Stimulated activated CD8-positive, alpha-beta memory T cell treated with anti-CD3 and anti-CD28 coated beads, Interleukin-2, amount 100 ng/mL, for 1 hour (primary cell): Measurements from ENCODE around the gene CFDP1.

Source experiments
- DNase-seq, 2 donors: peaks; one replicate each; pipeline ENCODE4 v3.0.0-alpha.2; 2020; ENCODE audit warnings: low read depth in 2 of 2

CFDP1 gene

GRCh38 chr16:75319513-75320411 is 113.5 kb downstream of the CFDP1 start:
- no peak for DNase-seq

- no peak for DNase-seq
Measured at GRCh38 chr16:75318737-75319136, 114.6 kb downstream of the CFDP1 start.

DNA sequence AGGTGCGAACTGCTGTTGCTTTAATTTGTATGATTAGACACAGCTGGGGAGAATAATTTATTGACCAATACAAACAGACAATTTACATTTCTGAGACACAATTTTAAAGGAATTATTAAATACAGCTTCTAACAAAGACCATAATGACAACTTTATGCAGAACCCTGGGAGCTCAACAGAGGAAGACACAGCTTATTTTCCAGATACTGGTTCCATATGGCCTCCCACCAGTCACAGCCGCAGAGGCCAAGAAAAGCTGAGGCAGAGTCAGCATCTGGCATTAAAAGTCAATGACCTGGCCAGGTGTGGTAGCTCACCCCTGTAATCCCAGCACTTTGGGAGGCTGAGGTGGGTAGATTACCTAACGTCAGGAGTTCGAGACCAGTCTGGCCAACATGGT is 115.8 kb downstream of the CFDP1 start:
- no peak for DNase-seq

DNA sequence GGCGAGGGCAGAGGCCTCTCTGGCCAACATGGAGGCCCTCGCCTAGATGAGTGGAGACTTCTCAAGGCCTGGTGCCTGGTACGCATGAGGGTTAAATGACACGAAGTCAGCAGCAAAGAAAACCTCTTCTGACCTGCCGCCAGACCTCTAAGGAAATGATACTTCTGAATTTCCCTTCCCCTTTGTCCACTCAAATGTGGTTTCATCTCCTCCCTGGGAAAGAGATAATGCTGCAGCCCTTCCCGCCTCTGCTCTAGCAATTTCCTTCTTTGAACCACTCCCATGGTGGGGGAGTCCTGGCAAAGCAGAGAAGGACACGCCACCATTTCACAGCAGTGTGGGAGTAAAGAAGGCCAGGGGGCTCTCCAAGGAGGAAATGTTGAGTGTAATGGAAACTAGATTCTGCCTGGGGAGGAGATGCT is 116.2 kb downstream of the CFDP1 start:
- DNase-seq = no peak

GRCh38 chr16:75315539-75316306 is 117.6 kb downstream of the CFDP1 start:
- no peak for DNase-seq

- DNase-seq = no peak
Measured at GRCh38 chr16:75312875-75313274, 120.4 kb downstream of the CFDP1 start.

DNA sequence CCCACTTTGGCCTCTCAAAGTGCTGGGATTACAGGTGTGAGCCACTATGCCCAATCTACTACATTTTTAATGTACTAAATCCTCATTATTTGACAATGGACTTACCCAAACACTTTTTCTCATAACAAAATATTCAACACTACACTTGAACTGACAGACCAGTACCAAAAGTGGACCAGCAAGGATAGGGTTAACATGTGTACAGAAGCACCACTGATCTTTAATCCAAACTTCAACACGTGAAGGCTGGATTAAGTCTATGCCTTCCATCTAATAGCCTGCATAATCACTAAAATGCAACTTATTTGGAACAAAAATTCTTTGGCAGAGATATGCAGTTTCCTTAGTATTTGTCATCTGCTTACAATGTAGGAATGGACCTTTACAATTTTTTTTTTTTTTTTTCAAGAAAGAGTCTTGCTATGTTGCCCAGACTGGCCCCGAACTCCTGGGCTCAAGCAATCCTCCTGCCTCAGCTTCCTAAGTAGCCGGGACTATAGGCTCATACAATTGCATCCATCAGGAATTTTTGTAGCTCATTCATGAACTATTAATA is 121.8 kb downstream of the CFDP1 start:
- DNase-seq = no peak

DNA sequence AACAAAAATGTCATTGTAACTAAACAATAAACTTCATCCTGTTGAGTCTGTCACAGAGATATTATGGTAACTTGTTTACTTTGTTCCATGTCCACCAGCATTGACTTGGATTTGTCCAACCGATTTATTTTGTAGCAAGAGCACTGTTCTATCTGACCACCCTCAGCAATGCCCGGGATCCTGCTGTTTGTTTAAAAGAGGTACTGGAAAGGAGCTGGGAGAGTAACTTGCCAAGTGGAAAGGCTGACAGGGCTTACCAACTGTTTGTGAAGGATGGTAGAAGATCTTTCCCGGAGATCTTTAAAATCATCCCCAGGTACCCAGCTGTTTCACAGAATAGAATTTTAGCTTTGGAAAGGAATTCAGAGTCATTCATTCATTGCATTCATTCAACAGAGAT is 122.8 kb downstream of the CFDP1 start:
- DNase-seq = no peak

DNA sequence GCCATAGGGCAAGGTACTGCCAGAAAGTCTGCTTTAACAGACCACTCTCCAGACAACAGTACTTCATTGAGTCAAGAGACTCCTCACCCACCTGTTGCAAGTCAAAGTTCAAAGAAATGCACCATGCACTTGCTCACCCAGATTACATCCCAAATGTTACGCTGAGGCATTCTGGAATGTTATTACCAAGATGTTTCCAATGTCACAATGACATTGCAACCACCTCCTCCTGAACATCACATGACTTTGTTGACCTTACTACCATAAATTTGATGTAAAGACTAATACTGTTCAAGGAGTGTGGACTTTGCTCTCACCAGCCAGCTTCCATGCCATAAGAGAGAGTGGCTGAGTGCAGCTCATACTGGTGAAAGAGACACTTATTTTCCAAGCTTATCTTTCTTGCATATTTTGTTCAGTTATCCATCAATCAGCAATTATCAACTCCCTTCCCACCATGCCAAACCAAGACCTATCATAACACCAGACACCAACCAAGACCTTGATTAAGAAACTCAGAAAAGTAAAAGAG is 123.3 kb downstream of the CFDP1 start:
- no peak for DNase-seq

GRCh38 chr16:75309156-75309555 is 124.1 kb downstream of the CFDP1 start:
- DNase-seq = no peak

GRCh38 chr16:75308011-75308410 is 125.3 kb downstream of the CFDP1 start:
- DNase-seq = no peak

- DNase-seq = no peak
Measured at GRCh38 chr16:75307506-75307905, 125.8 kb downstream of the CFDP1 start.

DNA sequence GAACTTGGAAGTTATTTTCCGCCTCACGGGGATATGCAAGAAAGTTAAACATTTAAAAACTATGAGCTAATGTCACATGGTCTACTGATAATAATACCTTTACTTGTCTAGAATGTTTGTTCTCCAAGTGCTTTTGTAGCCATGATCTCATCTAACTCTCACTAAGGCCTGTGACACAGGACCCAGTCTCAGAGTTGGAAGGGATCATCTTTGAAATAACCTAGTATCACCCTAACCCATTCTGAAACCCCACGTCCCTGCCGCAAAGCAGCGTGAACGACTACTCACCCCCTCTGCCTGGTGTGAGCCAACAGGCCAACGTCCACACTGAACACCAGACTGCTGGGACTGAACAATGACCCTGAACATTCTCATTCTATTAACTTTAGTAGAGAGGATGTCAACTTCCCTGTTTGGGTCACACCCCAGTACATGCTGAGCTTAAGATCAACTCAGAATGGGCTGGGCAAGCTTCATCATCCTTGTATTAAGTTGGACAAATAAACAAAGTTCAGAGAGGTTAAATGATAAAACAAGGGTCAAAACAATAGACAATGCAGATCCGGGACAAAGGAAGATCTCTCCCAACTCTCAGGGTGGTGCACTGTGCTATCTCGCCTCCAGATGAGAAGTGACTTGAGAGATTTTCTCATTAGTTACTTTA is 127.1 kb downstream of the CFDP1 start:
- no peak for DNase-seq

DNA sequence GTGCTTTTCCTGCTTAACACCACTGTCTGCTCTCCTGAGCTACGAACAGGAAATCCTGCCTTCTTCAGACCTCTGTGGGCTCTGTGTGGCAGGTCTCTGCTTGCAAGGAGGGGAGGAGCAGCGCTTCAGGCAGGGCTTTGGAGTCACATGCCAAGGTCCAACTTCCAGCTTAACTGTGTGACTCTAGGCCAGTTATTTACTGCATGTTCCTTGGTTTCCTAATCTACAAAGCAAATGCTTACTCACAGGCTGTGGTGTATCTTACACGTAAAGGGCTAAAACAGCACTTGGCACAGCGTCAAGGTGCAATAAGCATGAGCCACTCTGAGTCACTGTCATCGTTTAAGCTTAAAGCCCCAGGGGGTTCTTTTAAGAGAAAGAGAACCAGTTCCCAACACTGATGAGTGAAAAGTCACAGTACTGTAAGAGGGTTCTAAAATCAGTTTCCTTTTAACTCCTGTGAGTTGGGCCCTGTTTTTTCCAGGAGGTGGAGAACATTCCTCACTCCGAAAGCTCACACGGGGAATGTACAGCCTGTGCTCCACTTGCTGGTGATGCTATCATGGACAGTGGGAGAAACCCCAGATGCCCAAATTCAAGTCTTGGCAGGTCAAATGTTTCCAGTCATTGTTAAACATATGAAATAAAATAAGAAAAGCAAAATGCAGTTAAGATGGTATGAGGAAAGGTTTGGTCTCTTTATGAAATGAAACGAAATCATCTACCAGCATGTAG is 127.8 kb downstream of the CFDP1 start:
- peak in 1 of 2 donors; percentile 9 for DNase-seq

- DNase-seq = no peak
Measured at GRCh38 chr16:75304521-75305363, 128.6 kb downstream of the CFDP1 start.

DNA sequence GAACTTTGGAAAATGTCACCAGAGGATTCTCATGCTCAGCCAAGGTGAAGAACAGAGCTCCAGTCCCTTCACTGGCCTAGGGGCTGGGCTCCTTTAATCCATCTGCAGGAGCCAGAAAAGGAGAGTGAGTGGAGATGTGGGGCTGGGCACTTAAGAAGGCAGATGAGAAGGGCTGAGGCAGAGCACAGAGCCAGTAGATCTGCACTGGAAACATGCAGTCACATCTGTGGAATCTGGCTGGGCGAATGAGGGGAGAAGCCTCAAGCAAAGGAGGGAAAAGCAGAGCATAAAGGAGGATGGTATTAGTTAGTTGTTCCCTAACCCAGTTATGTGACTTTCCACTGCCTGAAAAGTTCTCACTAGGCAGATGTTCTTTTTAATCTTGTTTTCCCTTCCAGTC is 131.5 kb downstream of the CFDP1 start:
- no peak for DNase-seq

DNA sequence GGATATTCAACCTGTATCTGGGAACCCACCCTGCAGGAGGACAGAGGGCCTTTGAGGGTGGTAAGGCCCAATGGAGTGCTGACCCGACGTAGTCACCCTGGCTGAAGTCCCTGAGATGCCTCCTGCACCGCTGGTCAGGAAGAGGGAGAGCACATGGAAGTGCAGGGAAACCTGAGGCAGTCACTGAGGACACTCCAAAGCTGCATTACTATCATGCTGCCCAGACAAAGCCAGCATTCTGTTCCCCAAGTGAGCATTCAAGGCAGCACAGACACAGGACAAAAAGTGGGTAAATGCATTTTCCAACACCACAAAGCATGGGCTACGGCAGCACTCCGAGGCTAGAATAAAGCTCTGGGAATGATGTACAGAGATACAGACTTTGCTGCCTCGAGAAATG is 135.0 kb downstream of the CFDP1 start:
- DNase-seq = no peak

DNA sequence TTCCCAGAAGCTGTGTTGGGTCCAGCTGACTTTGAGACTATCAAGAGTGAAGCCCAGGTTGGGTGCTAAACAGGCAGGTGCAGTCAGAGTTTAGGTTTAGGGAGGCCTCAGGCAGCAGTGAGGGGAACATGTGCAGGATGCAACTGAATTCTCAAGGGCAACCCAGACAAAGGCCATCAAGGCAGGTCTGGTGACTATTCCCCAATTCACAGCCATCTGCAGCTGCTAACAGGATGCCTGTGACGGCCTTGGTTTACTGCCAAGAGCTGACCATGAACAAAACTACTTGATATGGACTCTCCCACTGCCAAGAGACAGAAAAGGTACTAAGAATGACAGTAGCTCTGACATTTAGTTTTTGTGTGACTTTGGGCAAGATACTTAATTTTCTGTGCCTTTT is 136.7 kb downstream of the CFDP1 start:
- no peak for DNase-seq

DNA sequence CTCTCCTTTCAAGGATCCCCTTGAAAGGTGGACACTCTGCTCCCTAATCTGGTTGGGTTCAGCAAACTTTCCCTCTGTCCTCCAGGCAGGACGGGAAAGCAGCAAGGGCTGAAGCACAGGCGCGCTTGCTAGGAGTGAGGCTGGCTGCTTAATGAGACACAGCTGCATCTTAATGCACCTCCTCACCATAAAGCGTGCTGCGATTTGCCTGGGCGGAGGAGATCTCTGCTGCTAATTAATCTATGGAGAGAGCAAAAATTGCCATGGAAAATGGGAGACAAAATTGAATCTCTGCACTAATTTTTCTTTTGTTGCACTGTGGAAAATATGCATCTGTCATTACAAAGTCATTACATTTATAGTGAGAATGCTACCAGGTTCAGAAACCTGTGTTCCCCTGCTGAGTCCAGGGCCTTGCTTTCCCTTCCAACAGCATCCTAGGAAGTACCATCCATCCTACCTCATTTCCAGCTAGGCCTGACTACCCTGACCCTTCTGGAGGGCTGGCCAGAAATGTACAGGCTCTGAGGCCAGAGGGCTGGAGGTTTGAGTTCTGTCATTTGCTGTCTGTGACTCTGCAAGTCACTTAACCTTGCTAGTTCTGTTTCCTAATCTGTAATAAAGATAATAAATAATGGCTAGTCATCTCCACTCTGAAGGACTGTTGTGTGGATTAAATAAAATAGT is 138.4 kb downstream of the CFDP1 start:
- DNase-seq = no peak

DNA sequence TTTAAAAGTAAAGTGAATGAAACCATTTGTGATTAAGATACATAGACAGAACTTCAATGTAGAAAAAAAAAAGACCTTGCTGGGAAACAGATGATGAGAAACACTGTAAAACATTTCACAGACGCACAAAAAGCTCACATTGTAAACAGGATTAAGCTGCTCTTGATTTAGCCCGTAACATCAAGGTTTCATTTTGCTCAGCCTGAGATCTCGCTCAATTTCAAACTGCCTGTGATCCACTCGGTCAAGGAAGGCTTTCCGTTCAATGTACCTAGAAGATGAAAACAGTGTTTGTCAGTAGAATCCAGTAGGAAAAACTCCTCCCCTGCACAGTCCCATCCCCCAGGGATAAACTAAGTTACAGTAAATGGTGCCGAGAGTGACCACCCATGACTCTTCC is 139.5 kb downstream of the CFDP1 start:
- no peak for DNase-seq
